GM18951 (cell line): ENCODE data around the gene ZNF789.
"Not testable (repeated sequence)": the region's sequence is repeated elsewhere in the genome, so short reads cannot be mapped to it uniquely, and the experiment has no call there.

Experiments used
- POLR2A ChIP-seq: IDR thresholded peaks from 4 replicates; pipeline ENCODE4 v1.6.1; 2011; ENCODE audit warnings: mild to moderate bottlenecking; ENCODE audit not compliant: insufficient read length, insufficient read depth; ENCODE audit errors: extremely low read depth
- in situ Hi-C: fragments of 300-500 bp; cut with MboI; formaldehyde crosslinking; loops from one replicate; pipeline ENCODE4 v1.12.0; 2022; ENCODE audit warnings: low sequenced_read_pairs, mixed read lengths, inconsistent platforms; ENCODE audit not compliant: unreplicated experiment

ZNF789 gene

DNA sequence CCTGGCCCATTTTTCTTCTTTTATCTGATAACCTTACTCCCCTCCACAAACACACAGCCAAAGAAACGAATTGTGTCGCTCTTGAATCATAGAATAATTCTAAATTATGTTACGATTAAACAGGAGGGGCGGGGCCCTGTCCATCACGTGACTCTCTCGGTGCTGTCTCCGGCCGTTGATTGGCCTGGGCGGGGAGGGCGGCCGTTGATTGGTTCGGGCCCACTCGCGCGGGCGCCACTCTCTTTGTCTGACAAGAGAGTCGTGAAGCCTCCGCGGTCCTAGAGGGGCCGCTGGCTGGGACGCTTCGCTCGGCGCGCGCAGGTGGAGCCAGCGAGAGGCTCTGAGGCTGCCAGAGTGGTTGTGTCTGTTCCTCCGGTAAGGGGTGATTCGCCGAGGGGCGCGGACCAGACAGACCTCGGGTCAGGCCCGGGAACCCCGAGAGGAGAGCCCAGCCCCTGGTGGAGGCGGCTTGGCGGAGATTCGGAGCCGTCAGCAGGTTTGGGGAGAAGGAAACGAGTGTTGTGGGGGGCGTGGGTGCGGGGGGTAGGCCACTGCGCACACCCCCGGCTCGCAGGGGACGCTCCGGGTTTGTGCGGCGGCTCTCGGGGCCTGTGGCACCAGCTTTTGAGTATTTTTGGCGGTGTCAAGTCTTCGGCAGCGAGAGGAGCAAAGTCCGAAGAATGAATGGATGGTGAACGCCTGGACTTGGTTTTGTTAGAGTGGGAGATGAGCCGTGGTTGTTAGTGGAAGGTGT, at the start of gene ZNF789:
TSS of gene ZNF789 (plus strand) at position 330 of the 754 bp plus-strand sequence. CDS start 3,567 bp downstream, outside the sequence.
- in situ Hi-C loops, result no loop called here
- peak; percentile 76 for TF ChIP-seq POLR2A

- in situ Hi-C loops, result no loop called here
- TF ChIP-seq POLR2A, result no peak
These were observed 47.6 kb upstream of the ZNF789 start for GRCh38 chr7:99424932-99425730.

DNA sequence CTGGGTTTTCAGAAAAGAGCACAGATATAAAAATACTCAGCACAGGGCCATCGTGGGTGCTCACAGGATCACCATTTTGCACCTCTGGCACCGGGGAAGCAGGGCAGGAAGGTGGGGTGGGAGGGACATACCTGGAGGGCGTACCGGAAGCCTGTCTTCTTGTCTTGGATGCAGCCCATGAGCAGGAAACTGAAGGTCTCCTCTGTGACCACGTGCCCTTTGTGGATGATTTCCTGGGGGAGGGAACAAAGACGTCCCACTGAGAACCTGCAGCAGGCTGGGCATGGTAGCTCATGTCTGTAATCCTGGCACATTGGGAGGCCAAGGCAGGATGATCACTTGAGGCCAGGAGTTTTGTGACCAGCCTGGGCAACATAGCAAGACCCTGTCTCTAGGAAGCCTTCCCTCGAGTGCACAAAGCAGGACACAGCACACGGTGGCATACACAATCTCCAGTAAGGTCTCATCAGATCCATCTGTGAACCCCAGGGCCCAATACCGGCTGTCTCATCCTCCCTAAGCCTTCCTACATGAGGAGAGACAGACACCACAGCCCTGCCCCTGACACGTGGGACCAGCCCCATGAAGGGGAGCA, 43.6 kb upstream of the ZNF789 start:
- TF ChIP-seq POLR2A, result no peak
- in situ Hi-C loops, result no loop called here

DNA sequence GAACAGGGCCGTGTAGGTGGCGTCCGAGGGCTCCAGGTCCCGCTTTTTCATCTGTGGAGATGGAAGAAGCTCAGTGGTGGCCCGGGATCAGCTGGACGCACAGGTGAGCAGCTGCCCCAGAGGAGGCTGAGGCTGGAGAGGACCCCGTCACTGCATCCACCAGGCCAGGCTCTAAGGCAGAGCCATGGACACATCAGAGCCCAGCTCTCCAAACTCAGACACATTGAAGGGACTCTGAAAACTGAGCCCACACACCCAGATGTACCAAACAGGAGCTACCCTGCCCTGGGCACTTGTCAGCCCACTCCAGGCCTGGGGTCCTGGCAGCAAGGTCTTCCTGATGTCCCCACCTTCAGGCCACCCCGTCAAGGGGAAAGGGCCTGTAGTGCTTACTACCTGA, 42.9 kb upstream of the ZNF789 start:
- in situ Hi-C loops, result no loop called here
- no peak for TF ChIP-seq POLR2A

DNA sequence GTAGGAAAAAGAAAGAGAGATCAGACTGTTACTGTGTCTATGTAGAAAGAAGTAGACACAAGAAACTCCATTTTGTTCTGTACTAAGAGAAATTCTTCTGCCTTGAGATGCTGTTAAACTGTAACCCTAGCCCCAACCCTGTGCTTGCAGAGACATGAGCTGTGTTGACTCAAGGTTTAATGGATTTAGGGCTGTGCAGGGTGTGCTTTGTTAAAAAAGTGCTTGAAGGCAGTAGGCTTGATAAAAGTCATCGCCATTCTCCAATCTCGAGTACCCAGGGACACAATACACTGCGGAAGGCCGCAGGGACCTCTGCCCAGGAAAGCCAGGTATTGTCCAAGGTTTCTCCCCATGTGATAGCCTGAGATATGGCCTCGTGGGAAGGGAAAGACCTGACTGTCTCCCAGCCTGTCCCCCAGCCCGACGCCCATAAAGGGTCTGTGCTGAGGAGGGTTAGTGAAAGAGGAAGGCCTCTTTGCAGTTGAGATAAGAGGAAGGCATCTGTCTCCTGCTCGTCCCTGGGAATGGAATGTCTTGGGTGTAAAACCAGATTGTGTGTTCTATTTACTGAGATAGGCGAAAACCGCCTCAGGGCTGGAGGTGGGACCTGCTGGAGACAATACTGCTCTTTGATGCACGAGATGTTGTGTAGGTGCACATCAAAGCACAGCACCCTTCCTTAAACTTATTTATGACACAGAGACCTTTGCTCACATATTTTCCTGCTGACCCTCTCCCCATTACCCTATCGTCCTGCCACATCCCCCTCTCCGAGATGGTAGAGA, 40.7 kb upstream of the ZNF789 start:
- in situ Hi-C loops, result not testable (repeated sequence)

- in situ Hi-C loops, result no loop called here
- TF ChIP-seq POLR2A, result no peak
These were observed 39.5 kb upstream of the ZNF789 start for GRCh38 chr7:99433158-99433557.

- TF ChIP-seq POLR2A, result no peak
- in situ Hi-C loops, result no loop called here
These were observed 34.6 kb upstream of the ZNF789 start for GRCh38 chr7:99437946-99438572.

GRCh38 chr7:99438573-99439480, 33.9 kb upstream of the ZNF789 start, which contains the start of the genes CPSF4 and PTCD1:
Gene CPSF4, plus strand, starts transcription at chr7:99438943. Its CDS starts 140 bp downstream, at chr7:99439083.
Gene PTCD1, minus strand, starts transcription at chr7:99438798. Its CDS starts 3,556 bp downstream, at chr7:99435242.
- TF ChIP-seq POLR2A, result peak; percentile 82
- in situ Hi-C loops, result no loop called here

- TF ChIP-seq POLR2A, result no peak
- in situ Hi-C loops, result no loop called here
These were observed 32.5 kb upstream of the ZNF789 start for GRCh38 chr7:99440195-99440594.

GRCh38 chr7:99446096-99446495, 26.6 kb upstream of the ZNF789 start:
- in situ Hi-C loops, result no loop called here
- no peak for TF ChIP-seq POLR2A

- no peak for TF ChIP-seq POLR2A
- in situ Hi-C loops, result no loop called here
These were observed 24.7 kb upstream of the ZNF789 start for GRCh38 chr7:99447943-99448342.
